GM23338 (cell line): ENCODE measurements around the gene GALM. TPM values are rescaled to one million over a fixed set of nuclear protein-coding genes. Genes with fewer than 3 reads are reported as not detected.

Experiments
- ATAC-seq: fragments of 200-7000 bp; cut with Tn5 transposase; 3 replicates; pipeline ENCODE4 v1.9.1; 2020
- DNase-seq: peaks from one replicate; pipeline ENCODE4 v3.0.0-alpha.2; 2015; ENCODE audit warnings: low spot score
- H2AFZ ChIP-seq: fragments of 200-600 bp; sonication (generic); 2 replicates; pipeline ENCODE4 v1.8.0; 2016; ENCODE audit warnings: antibody characterized with exemption, mild to moderate bottlenecking, moderate library complexity
- H3F3A ChIP-seq: fragments of 200-600 bp; sonication (generic); replicated peaks from 2 replicates; pipeline ENCODE4 v1.8.0; 2017; ENCODE audit warnings: antibody characterized with exemption, mixed run types, low read depth
- H3K27ac ChIP-seq: fragments of 200-600 bp; sonication (generic); 2 replicates; pipeline ENCODE4 v1.6.1; 2016; ENCODE audit warnings: low read depth
- H3K27me3 ChIP-seq: fragments of 200-600 bp; sonication (generic); 2 replicates; pipeline ENCODE4 v1.8.0; 2016; ENCODE audit warnings: mild to moderate bottlenecking, mixed run types, moderate library complexity; ENCODE audit not compliant: insufficient read depth
- H3K36me3 ChIP-seq: fragments of 200-600 bp; sonication (generic); 2 replicates; pipeline ENCODE4 v1.8.0; 2016; ENCODE audit warnings: mild to moderate bottlenecking; ENCODE audit not compliant: insufficient read depth
- H3K4me1 ChIP-seq: fragments of 200-600 bp; sonication (generic); 2 replicates; pipeline ENCODE4 v1.8.0; 2016; ENCODE audit warnings: mild to moderate bottlenecking, moderate library complexity; ENCODE audit not compliant: insufficient read depth
- H3K4me2 ChIP-seq: fragments of 200-600 bp; sonication (generic); 2 replicates; pipeline ENCODE4 v1.7.1; 2017; ENCODE audit warnings: mixed run types
- H3K4me3 ChIP-seq: fragments of 200-600 bp; sonication (generic); 2 replicates; pipeline ENCODE4 v1.6.1; 2016; ENCODE audit warnings: mixed run types
- H3K79me2 ChIP-seq: fragments of 200-600 bp; sonication (generic); replicated peaks from 2 replicates; pipeline ENCODE4 v1.8.0; 2017; ENCODE audit warnings: mild to moderate bottlenecking; ENCODE audit not compliant: insufficient read depth
- H3K9me2 ChIP-seq: fragments of 200-600 bp; sonication (generic); 2 replicates; pipeline ENCODE4 v1.8.0; 2017; ENCODE audit not compliant: insufficient read depth
- H4K20me1 ChIP-seq: fragments of 200-600 bp; sonication (generic); replicated peaks from 2 replicates; pipeline ENCODE4 v1.8.0; 2017; ENCODE audit warnings: mild to moderate bottlenecking; ENCODE audit not compliant: insufficient read depth
- H3K27ac Mint-ChIP-seq: 2 replicates; pipeline ENCODE4 v1.8.0; 2020; ENCODE audit warnings: inconsistent platforms, mild to moderate bottlenecking, moderate library complexity, mixed read lengths
- H3K27me3 Mint-ChIP-seq: 3 replicates; pipeline ENCODE4 v1.8.0; 2022; ENCODE audit warnings: low read depth, mild to moderate bottlenecking, moderate library complexity, mixed read lengths, inconsistent platforms; ENCODE audit not compliant: insufficient read depth, poor library complexity
- H3K36me3 Mint-ChIP-seq: 3 replicates; pipeline ENCODE4 v1.8.0; 2021; ENCODE audit warnings: low read depth, mild to moderate bottlenecking, inconsistent platforms, moderate library complexity, mixed read lengths
- H3K4me1 Mint-ChIP-seq: 3 replicates; pipeline ENCODE4 v1.8.0; 2020; ENCODE audit warnings: mild to moderate bottlenecking, inconsistent platforms, mixed read lengths
- H3K4me3 Mint-ChIP-seq: 3 replicates; pipeline ENCODE4 v1.8.0; 2021; ENCODE audit warnings: moderate library complexity, mild to moderate bottlenecking, inconsistent platforms, mixed read lengths
- H3K9me3 Mint-ChIP-seq: 3 replicates; pipeline ENCODE4 v1.8.0; 2020; ENCODE audit warnings: moderate library complexity, mild to moderate bottlenecking, inconsistent platforms, mixed read lengths
- CREB1 ChIP-seq: fragments of 250-450 bp; sonication (Bioruptor Pico); IDR thresholded peaks from 2 replicates; pipeline ENCODE4 v1.5.0; 2020; ENCODE audit warnings: low read depth, mild to moderate bottlenecking, moderate library complexity
- CTCF ChIP-seq, 2 experiments: fragments of 200-600 bp in 1 of 2; sonication (generic) in 1 of 2; conservative IDR thresholded peaks; 2 replicates each; pipeline versions ENCODE4 v1.5.1 to v1.6.1; 2016 to 2017; ENCODE audit warnings: antibody characterized with exemption in 2 of 2, low read depth in 2 of 2, mild to moderate bottlenecking in 2 of 2, moderate library complexity in 1 of 2
- ETS1 ChIP-seq: IDR thresholded peaks from 2 replicates; pipeline ENCODE4 v1.6.1; 2016; ENCODE audit warnings: antibody characterized with exemption
- EZH2 ChIP-seq: fragments of 200-600 bp; sonication (generic); IDR thresholded peaks from one replicate; pipeline ENCODE4 v1.8.0; 2017; ENCODE audit warnings: antibody characterized with exemption, mild to moderate bottlenecking, low read depth; ENCODE audit not compliant: unreplicated experiment
- EZH2phosphoT487 ChIP-seq: fragments of 200-600 bp; sonication (generic); IDR thresholded peaks from one replicate; pipeline ENCODE4 v1.8.1; 2018; ENCODE audit warnings: antibody characterized with exemption; ENCODE audit not compliant: unreplicated experiment
- JUNB ChIP-seq: IDR thresholded peaks from one replicate; pipeline ENCODE4 v1.6.1; 2016; ENCODE audit warnings: antibody characterized with exemption; ENCODE audit not compliant: unreplicated experiment
- NANOG ChIP-seq: IDR thresholded peaks from 2 replicates; pipeline ENCODE4 v1.6.1; 2016; ENCODE audit warnings: antibody characterized with exemption, borderline replicate concordance
- POLR2AphosphoS5 ChIP-seq: IDR thresholded peaks from 2 replicates; pipeline ENCODE4 v1.6.1; 2016; ENCODE audit warnings: antibody characterized with exemption, low read depth
- REST ChIP-seq: IDR thresholded peaks from one replicate; pipeline ENCODE4 v1.6.1; 2018; ENCODE audit warnings: antibody characterized with exemption; ENCODE audit not compliant: unreplicated experiment
- STAT1 ChIP-seq: IDR thresholded peaks from one replicate; pipeline ENCODE4 v1.6.1; 2016; ENCODE audit warnings: antibody characterized with exemption; ENCODE audit not compliant: unreplicated experiment
- ZNF114 ChIP-seq: fragments of 250-450 bp; sonication (Bioruptor Pico); IDR thresholded peaks from 2 replicates; pipeline ENCODE4 v1.5.0; 2020; ENCODE audit warnings: mild to moderate bottlenecking, moderate library complexity
- ZNF331 ChIP-seq: fragments of 250-450 bp; sonication (Bioruptor Pico); IDR thresholded peaks from 2 replicates; pipeline ENCODE4 v1.5.0; 2020; ENCODE audit warnings: low read depth, mild to moderate bottlenecking, moderate library complexity
- ZNF462 ChIP-seq: fragments of 250-450 bp; sonication (Bioruptor Pico); IDR thresholded peaks from 2 replicates; pipeline ENCODE4 v1.5.0; 2020; ENCODE audit warnings: mild to moderate bottlenecking, moderate library complexity
- polyA plus RNA-seq: library from polyadenylated mRNA; unstranded; fragments of >200 nt; fragmentation: Nextera tagmentation; extraction: Ambion mirVana; gene quantifications from 2 replicates; pipeline ENCODE4 v1.2.1, GENCODE V29; 2016
- total RNA-seq: library from RNA; depleted of rRNA; stranded (reverse); fragments of >200 nt; shearing (Covaris generic); gene quantifications from 2 replicates; pipeline ENCODE4 v1.2.3, GENCODE V29; 2014

Gene GALM
- total and polyA plus RNA-seq, 2 experiments from 2014 or later, result 9.3 to 21.6 TPM

GRCh38 chr2:38702413-38702812, 36.5 kb downstream of the GALM start:
- Mint-ChIP-seq H3K36me3 (0 out of 3 replicates have a peak, but pooled peaks cover 2% of the 10 kb centered on the region), H3K27me3 (peaks cover 4% of the 10 kb centered on the region), H3K9me3 (no peaks in the 10 kb centered on the region), H3K4me1 (no peaks in the 10 kb centered on the region), H3K4me3 (no peak overlapping the region), H3K27ac (no peak overlapping the region; the same call in 1 of the 2 replicates)
- ATAC-seq, result no peak
- Histone ChIP-seq H2AFZ (no peak overlapping the region), H3K4me3 (no peak overlapping the region), H3K4me2 (no peak overlapping the region), H3K27me3 (no peaks in the 10 kb centered on the region), H3K27ac (no peak overlapping the region), H3F3A (no peaks in the 10 kb centered on the region), H3K79me2 (no peaks in the 10 kb centered on the region), H3K36me3 (no peaks in the 10 kb centered on the region), H4K20me1 (no peaks in the 10 kb centered on the region), H3K9me2 (no peaks in the 10 kb centered on the region), H3K4me1 (no peaks in the 10 kb centered on the region)
- DNase-seq, result no peak
- no peak for TF ChIP-seq REST
- no peak for TF ChIP-seq CREB1
- TF ChIP-seq ZNF462, result no peak
- TF ChIP-seq ZNF331 (CRISPR knock-in tag), result no peak
- TF ChIP-seq JUNB, result no peak
- no peak for TF ChIP-seq EZH2phosphoT487
- TF ChIP-seq NANOG, result no peak
- TF ChIP-seq CTCF (conservative IDR thresholded peaks at IDR 0.05; ENCODE audit: low read depth in 2 of 2), result no peak
- TF ChIP-seq EZH2, result no peak
- no peak for TF ChIP-seq STAT1
- no peak for TF ChIP-seq ZNF114 (CRISPR knock-in tag)
- TF ChIP-seq POLR2AphosphoS5, result no peak
- no peak for TF ChIP-seq ETS1
